Mucosa of rectum (tissue), 2 donors: ENCODE results near the gene TPMT.
"Not testable (repeated sequence)": the region's sequence is repeated elsewhere in the genome, so short reads cannot be mapped to it uniquely, and the experiment has no call there.

Source experiments
- H3K27ac ChIP-seq, 2 donors: one replicate each; pipeline ENCODE4 v1.7.0; 2013; ENCODE audit warnings: inconsistent platforms in 2 of 2, low read depth in 2 of 2, low read length in 2 of 2
- H3K27me3 ChIP-seq, 2 donors: one replicate each; pipeline ENCODE4 v1.7.0; 2013; ENCODE audit warnings: low read length in 2 of 2; ENCODE audit not compliant: control insufficient read depth in 2 of 2, insufficient read depth in 2 of 2
- H3K36me3 ChIP-seq, 2 donors: one replicate each; pipeline ENCODE4 v1.7.0; 2013; ENCODE audit warnings: low read length in 2 of 2; ENCODE audit not compliant: control insufficient read depth in 2 of 2, insufficient read depth in 2 of 2
- H3K4me1 ChIP-seq, 2 donors: one replicate each; pipeline ENCODE4 v1.7.0; 2013; ENCODE audit warnings: low read length in 2 of 2, mild to moderate bottlenecking in 1 of 2; ENCODE audit not compliant: control insufficient read depth in 2 of 2, insufficient read depth in 2 of 2
- H3K4me3 ChIP-seq, 2 donors: one replicate each; pipeline ENCODE4 v1.7.0; 2013; ENCODE audit warnings: low read length in 2 of 2
- H3K9ac ChIP-seq, 2 donors: one replicate each; pipeline ENCODE4 v1.7.0; 2013; ENCODE audit warnings: low read length in 2 of 2, low read depth in 1 of 2, mild to moderate bottlenecking in 1 of 2
- H3K9me3 ChIP-seq, 2 donors: one replicate each; pipeline ENCODE4 v1.7.0; 2013; ENCODE audit warnings: low read length in 2 of 2; ENCODE audit not compliant: control insufficient read depth in 2 of 2
- donor health status: healthy.
- donor health status: Normal muscosa, but diverticular disease.

Gene TPMT

DNA sequence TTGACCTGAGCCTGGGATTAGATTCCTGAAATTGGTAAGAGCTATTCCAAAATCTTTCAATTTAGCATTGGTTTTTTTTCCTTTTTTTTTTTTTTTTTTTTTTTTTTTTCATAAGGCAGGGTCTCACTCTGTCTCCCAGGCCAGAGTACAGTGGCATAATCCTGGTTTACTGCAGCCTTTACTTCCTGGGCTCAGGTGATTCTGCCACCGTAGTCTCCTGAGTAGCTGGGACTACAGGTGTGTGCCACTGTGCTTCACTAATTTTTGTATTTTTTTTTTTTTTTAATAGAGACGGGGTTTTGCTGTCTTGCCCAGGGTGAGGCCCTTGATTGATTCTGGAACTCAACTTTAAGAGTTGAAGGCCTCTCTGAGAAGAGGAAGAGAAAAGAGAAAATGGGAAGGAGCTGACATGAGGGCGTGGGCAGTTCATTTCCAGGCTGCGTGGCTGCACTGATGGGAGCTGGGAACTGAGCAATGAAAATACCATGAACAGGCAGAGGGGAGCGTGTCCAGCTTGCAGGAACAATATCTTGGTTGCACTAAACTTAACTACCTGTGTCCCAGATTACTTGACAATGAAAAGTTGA lies 25.0 kb upstream of the TPMT start:
- Histone ChIP-seq H3K36me3 (peaks cover 0 to 4% of the 10 kb centered on the region in 2 donors), H3K4me1 (peaks cover 4% of the 10 kb centered on the region in 2 donors), H3K9ac (no peak overlapping the region), H3K27ac (peak overlapping the region; percentile 38 to 39), H3K9me3 (no peaks in the 10 kb centered on the region), H3K4me3 (no peak overlapping the region), H3K27me3 (no peaks in the 10 kb centered on the region)

- H3K27me3 ChIP-seq = no peaks in the 10 kb centered on the region
These were observed 24.2 kb upstream of the TPMT start for GRCh38 chr6:18178960-18179615.

DNA sequence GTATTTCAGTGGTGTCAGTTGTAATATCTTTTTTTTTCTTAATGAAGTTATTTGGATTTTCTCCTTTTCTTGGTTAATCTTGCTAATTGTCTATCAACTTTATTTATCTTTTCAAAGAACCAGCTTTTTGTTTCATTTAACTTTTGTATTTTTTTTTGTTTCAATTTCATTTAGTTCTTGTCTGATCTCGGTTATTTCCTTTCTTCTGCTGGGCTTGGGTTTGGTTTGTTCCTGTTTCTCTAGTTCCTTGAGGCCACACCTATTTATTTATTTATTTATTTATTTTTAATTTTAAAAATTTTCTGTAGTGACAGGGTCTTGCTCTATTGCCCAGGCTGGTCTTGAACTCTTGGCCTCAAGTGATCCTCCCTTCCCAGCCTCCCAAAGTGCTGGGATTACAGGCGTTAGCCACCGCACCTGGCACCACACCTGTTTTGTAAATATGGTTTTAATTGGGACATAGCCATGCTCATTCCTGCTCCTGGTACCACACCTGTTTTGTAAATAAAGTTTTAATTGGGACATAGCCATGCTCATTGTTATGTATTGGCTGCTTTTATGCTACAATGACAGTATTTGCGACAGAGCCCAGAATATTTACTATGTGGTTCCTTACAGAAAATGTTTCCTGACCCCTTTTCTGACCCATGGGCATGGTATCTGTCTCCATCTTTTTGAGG lies 22.5 kb upstream of the TPMT start:
- no peaks in the 10 kb centered on the region for H3K27me3 ChIP-seq
- peaks cover 0 to 8% of the 10 kb centered on the region in 2 donors for H3K36me3 ChIP-seq
- H3K9ac ChIP-seq = no peak overlapping the region
- no peak overlapping the region for H3K4me3 ChIP-seq
- peak overlapping the region in 1 of 2 donors; percentile 10 for H3K27ac ChIP-seq
- H3K9me3 ChIP-seq = no peaks in the 10 kb centered on the region
- H3K4me1 ChIP-seq = peaks cover 4% of the 10 kb centered on the region in 2 donors

More at GRCh38 chr6:18178960-18179615, 24.2 kb upstream of the TPMT start:
- peaks cover 4% of the 10 kb centered on the region in 2 donors for H3K4me1 ChIP-seq
- no peak overlapping the region for H3K9ac ChIP-seq
- peaks cover 0 to 8% of the 10 kb centered on the region in 2 donors for H3K36me3 ChIP-seq
- H3K9me3 ChIP-seq = no peaks in the 10 kb centered on the region
- no peak overlapping the region for H3K4me3 ChIP-seq
- H3K27ac ChIP-seq = peak overlapping the region; percentile 35 to 39

- H3K9ac ChIP-seq, H3K27ac ChIP-seq, H3K4me3 ChIP-seq, H3K4me1 ChIP-seq, H3K9me3 ChIP-seq, H3K27me3 ChIP-seq: not testable (repeated sequence)
- H3K36me3 ChIP-seq = peaks cover 8 to 19% of the 10 kb centered on the region in 2 donors
These were observed 21.3 kb upstream of the TPMT start for GRCh38 chr6:18176198-18176597.

- Histone ChIP-seq H3K9ac (no peak overlapping the region), H3K36me3 (peaks cover 30 to 42% of the 10 kb centered on the region in 2 donors), H3K27ac (no peak overlapping the region), H3K4me3 (no peak overlapping the region), H3K4me1 (no peaks in the 10 kb centered on the region), H3K9me3 (no peaks in the 10 kb centered on the region), H3K27me3 (no peaks in the 10 kb centered on the region)
These were observed 17.0 kb upstream of the TPMT start for GRCh38 chr6:18171871-18172270.

GRCh38 chr6:18168264-18168663 lies 13.4 kb upstream of the TPMT start:
- H3K9me3 ChIP-seq = no peaks in the 10 kb centered on the region
- no peaks in the 10 kb centered on the region for H3K4me1 ChIP-seq
- H3K4me3 ChIP-seq = no peak overlapping the region
- no peaks in the 10 kb centered on the region for H3K27me3 ChIP-seq
- H3K36me3 ChIP-seq = peaks cover 30 to 48% of the 10 kb centered on the region in 2 donors
- no peak overlapping the region for H3K9ac ChIP-seq
- no peak overlapping the region for H3K27ac ChIP-seq

DNA sequence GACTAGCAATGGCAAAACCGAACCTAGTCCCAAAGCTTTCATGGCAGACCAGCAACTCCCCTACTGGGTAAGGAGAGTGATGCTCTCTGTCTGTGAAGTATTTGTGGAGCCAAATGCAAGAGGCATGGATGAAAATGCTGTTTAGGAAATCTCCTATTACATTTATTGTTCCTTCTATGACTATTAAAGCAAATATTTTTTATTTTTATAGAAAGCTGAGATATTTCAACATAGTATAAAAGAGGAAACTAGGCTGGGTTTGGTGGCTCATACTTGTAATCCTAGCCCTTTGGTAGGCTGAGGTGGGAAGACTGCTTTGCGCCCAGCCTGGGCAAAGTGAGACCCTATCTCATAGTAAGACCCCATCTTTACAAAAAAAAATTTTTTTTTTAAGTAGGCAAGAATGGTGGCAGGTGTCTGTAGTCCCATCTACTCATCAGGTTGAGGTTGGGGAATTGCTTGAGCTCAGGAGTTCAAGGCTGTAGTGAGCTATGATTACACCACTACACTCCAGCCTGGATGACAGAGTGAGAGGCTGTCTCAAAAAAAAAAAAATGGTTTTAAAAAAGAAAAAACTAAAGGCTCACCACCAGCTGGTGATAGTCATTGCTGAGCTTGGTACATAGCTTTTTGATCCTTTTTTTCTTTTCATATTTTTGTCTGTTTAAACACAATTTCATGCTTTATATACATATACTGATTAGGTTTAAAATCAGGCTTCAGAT lies 11.6 kb upstream of the TPMT start:
- no peak overlapping the region for H3K4me3 ChIP-seq
- H3K9me3 ChIP-seq = no peaks in the 10 kb centered on the region
- no peak overlapping the region for H3K27ac ChIP-seq
- no peaks in the 10 kb centered on the region for H3K27me3 ChIP-seq
- H3K4me1 ChIP-seq = no peaks in the 10 kb centered on the region
- peaks cover 34 to 51% of the 10 kb centered on the region in 2 donors for H3K36me3 ChIP-seq
- H3K9ac ChIP-seq = no peak overlapping the region

- no peak overlapping the region for H3K4me3 ChIP-seq
- no peak overlapping the region for H3K9ac ChIP-seq
- no peak overlapping the region for H3K27ac ChIP-seq
- no peaks in the 10 kb centered on the region for H3K4me1 ChIP-seq
- no peaks in the 10 kb centered on the region for H3K9me3 ChIP-seq
- peaks cover 37 to 54% of the 10 kb centered on the region in 2 donors for H3K36me3 ChIP-seq
- H3K27me3 ChIP-seq = no peaks in the 10 kb centered on the region
These were observed 10.9 kb upstream of the TPMT start for GRCh38 chr6:18165751-18166150.

DNA sequence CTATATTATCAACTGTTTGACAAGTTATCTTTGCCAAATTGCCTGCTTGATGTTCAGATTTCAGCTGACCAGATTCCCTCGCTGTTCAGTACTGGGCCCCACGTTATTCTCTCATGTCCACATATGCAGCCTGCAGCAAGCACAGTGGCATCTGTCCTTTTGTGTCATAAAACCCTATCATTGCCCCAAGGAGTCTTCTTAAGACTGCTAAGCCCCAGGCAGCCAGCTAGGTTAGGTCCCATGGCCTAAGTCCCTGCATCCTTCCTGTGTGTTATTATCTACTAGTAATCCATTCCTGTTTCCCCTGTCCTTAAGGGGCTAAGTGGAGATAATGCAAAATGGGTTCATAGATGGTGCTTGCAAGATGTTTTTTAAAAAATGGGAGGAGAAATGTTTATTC lies 7.5 kb upstream of the TPMT start:
- Histone ChIP-seq H3K9ac (no peak overlapping the region), H3K9me3 (no peaks in the 10 kb centered on the region), H3K27ac (no peak overlapping the region), H3K27me3 (no peaks in the 10 kb centered on the region), H3K4me1 (no peaks in the 10 kb centered on the region), H3K4me3 (no peak overlapping the region), H3K36me3 (peaks cover 21 to 41% of the 10 kb centered on the region in 2 donors)

DNA sequence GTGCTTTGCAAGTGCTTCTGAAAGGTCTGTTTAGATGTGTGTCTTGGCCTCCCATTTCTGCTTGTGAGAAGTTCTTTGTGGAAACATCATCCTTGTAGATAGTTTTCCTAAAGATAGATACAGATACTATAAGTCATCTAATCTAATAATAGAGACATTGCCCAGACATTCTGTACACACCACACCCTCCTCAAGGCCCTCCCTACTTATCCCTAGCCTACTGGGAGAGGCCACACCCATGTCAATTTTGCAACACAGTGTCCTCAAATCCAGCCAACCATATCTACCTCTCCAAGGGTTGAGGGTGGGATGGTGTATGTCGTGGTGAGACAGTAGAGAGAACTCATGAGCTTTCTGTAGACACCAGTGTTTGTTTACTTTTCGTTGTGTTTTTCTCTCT lies 6.6 kb upstream of the TPMT start:
- H3K9me3 ChIP-seq = no peaks in the 10 kb centered on the region
- peaks cover 19 to 35% of the 10 kb centered on the region in 2 donors for H3K36me3 ChIP-seq
- H3K9ac ChIP-seq = no peak overlapping the region
- no peak overlapping the region for H3K27ac ChIP-seq
- no peak overlapping the region for H3K4me3 ChIP-seq
- H3K4me1 ChIP-seq = peaks cover 0 to 1% of the 10 kb centered on the region in 2 donors
- no peaks in the 10 kb centered on the region for H3K27me3 ChIP-seq
